Sigmoid colon (tissue), 7 donors: ENCODE measurements around the gene PLXNA4. TPM values are rescaled to one million over a fixed set of nuclear protein-coding genes. Genes with fewer than 3 reads are reported as not detected.

ENCODE experiments used
- DNase-seq: peaks from one replicate; pipeline ENCODE4 v3.0.0-alpha.2; 2019
- H3K27ac ChIP-seq, 4 donors: fragments of 200-600 bp; sonication (generic); one replicate each; pipeline ENCODE4 v1.5.1; 2016 to 2019; ENCODE audit warnings: mild to moderate bottlenecking in 1 of 4
- H3K27me3 ChIP-seq, 3 donors: fragments of 200-600 bp; sonication (generic); one replicate each; pipeline ENCODE4 v1.5.1; 2019; ENCODE audit warnings: mild to moderate bottlenecking in 1 of 3
- H3K36me3 ChIP-seq, 4 donors: fragments of 200-600 bp; sonication (generic); one replicate each; pipeline ENCODE4 v1.5.1; 2016 to 2019
- H3K4me1 ChIP-seq, 4 donors: fragments of 200-600 bp; sonication (generic); one replicate each; pipeline ENCODE4 v1.5.1; 2017 to 2019
- H3K4me3 ChIP-seq, 4 donors: fragments of 200-600 bp; sonication (generic); one replicate each; pipeline ENCODE4 v1.5.1; 2017 to 2019; ENCODE audit warnings: mild to moderate bottlenecking in 2 of 4, moderate library complexity in 1 of 4
- H3K9me3 ChIP-seq, 4 donors: fragments of 200-600 bp in 3 of 4; sonication (generic) in 3 of 4; one replicate each; pipeline versions ENCODE4 v1.5.1 to v1.6.1; 2013 to 2019
- CTCF ChIP-seq, 4 experiments: fragments of 450-650 bp in 3 of 4; fragments of 200-600 bp in 1 of 4; IDR thresholded peaks; one replicate each; pipeline ENCODE4 v1.5.1; 2016 to 2019; ENCODE audit warnings: antibody characterized with exemption in 4 of 4, mild to moderate bottlenecking in 3 of 4, moderate library complexity in 2 of 4
- EP300 ChIP-seq, 4 donors: sonication (generic); formaldehyde crosslinking; IDR thresholded peaks; one replicate each; pipeline ENCODE4 v1.6.1; 2017; ENCODE audit warnings: antibody characterized with exemption in 4 of 4
- POLR2A ChIP-seq, 2 donors: fragments of 450-650 bp; IDR thresholded peaks; one replicate each; pipeline ENCODE4 v1.6.1; 2016; ENCODE audit warnings: antibody characterized with exemption in 2 of 2, mild to moderate bottlenecking in 2 of 2, moderate library complexity in 2 of 2
- POLR2AphosphoS5 ChIP-seq, 4 donors: sonication (generic); formaldehyde crosslinking; IDR thresholded peaks; one replicate each; pipeline ENCODE4 v1.6.1; 2017; ENCODE audit warnings: antibody characterized with exemption in 4 of 4
- WGBS, 2 donors: extraction: QIAGEN DNeasy Blood & Tissue Kit; methylation state at CpG; one replicate each; pipeline ENCODE4 v1.1.7; 2013; 5-methylcytosine and 5-hydroxymethylcytosine counted together
- intact Hi-C: fragments of 100-400 bp; cut with DNase I; formaldehyde crosslinking; loops from one replicate; pipeline ENCODE4 v1.15.1; 2023
- polyA plus RNA-seq, 3 donors: library from polyadenylated mRNA; stranded (reverse); fragments of 200-250 nt; gene quantifications; one replicate each; pipeline ENCODE4 v1.2.3, GENCODE V29; 2013
- total RNA-seq, 4 donors: library from RNA; depleted of rRNA; stranded (reverse); fragments of >200 nt; gene quantifications; one replicate each; pipeline ENCODE4 v1.1.0, GENCODE V29; 2016
- donor health status: healthy with polysubstance abuse.
- donor health status: Bipolar disorder and iron deficiency.
- donor health status: healthy.

Gene PLXNA4
- total and polyA plus RNA-seq, 7 donors = under 0.01 to 10.5 (median 3.7) TPM; not detected in 1

- Histone ChIP-seq H3K4me3 (no peak overlapping the region), H3K27me3 (no peaks in the 10 kb centered on the region), H3K27ac (no peak overlapping the region), H3K9me3 (no peaks in the 10 kb centered on the region), H3K4me1 (peaks cover 0 to 15% (median 15%) of the 10 kb centered on the region in 4 donors), H3K36me3 (no peaks in the 10 kb centered on the region)
- intact Hi-C loops = loop anchor here (5.0 kb wide), 1 partner anchor 35 kb away; no protein-coding TSS in a partner anchor
- WGBS, 2 donors = 92 to 93% methylated on average over 3 of the region's 3 CpGs
- DNase-seq = no peak
- no peak for TF ChIP-seq POLR2AphosphoS5 (IDR thresholded peaks at IDR 0.05)
- no peak for TF ChIP-seq EP300 (IDR thresholded peaks at IDR 0.05)
- TF ChIP-seq POLR2A (IDR thresholded peaks at IDR 0.05) = no peak
- no peak for TF ChIP-seq CTCF (IDR thresholded peaks at IDR 0.05)
Observed at GRCh38 chr7:132371948-132372347, 204.3 kb downstream of the PLXNA4 start.

GRCh38 chr7:132368246-132368900 lies 207.9 kb downstream of the PLXNA4 start:
- no peaks in the 10 kb centered on the region for H3K4me1 ChIP-seq
- no peaks in the 10 kb centered on the region for H3K36me3 ChIP-seq
- DNase-seq = no peak
- TF ChIP-seq CTCF (IDR thresholded peaks at IDR 0.05) (no peak), EP300 (IDR thresholded peaks at IDR 0.05) (no peak), POLR2AphosphoS5 (IDR thresholded peaks at IDR 0.05) (no peak), POLR2A (IDR thresholded peaks at IDR 0.05) (no peak)
- H3K27ac ChIP-seq = no peak overlapping the region
- 22 to 68% methylated on average over 11 of the region's 11 CpGs for WGBS, 2 donors
- H3K4me3 ChIP-seq = no peak overlapping the region
- intact Hi-C loops = no loop called here
- H3K27me3 ChIP-seq = no peaks in the 10 kb centered on the region
- H3K9me3 ChIP-seq = no peaks in the 10 kb centered on the region

- 67 to 89% methylated on average over 9 of the region's 9 CpGs for WGBS, 2 donors
- Histone ChIP-seq H3K4me1 (no peaks in the 10 kb centered on the region), H3K27me3 (no peaks in the 10 kb centered on the region), H3K36me3 (no peaks in the 10 kb centered on the region), H3K9me3 (no peaks in the 10 kb centered on the region), H3K27ac (no peak overlapping the region), H3K4me3 (no peak overlapping the region)
- no peak for DNase-seq
- TF ChIP-seq CTCF (IDR thresholded peaks at IDR 0.05) (no peak), POLR2AphosphoS5 (IDR thresholded peaks at IDR 0.05) (no peak)
- intact Hi-C loops = no loop called here
Observed at GRCh38 chr7:132367795-132368194, 208.5 kb downstream of the PLXNA4 start.

GRCh38 chr7:132367004-132367403 lies 209.3 kb downstream of the PLXNA4 start:
- 95 to 98% methylated on average over 1 of the region's 1 CpG for WGBS, 2 donors

More at GRCh38 chr7:132367004-132367403, 209.3 kb downstream of the PLXNA4 start:
- Histone ChIP-seq H3K9me3 (no peaks in the 10 kb centered on the region), H3K4me1 (no peaks in the 10 kb centered on the region), H3K36me3 (no peaks in the 10 kb centered on the region), H3K27me3 (no peaks in the 10 kb centered on the region), H3K4me3 (no peak overlapping the region), H3K27ac (no peak overlapping the region)
- TF ChIP-seq POLR2AphosphoS5 (IDR thresholded peaks at IDR 0.05) (no peak), CTCF (IDR thresholded peaks at IDR 0.05) (no peak), POLR2A (IDR thresholded peaks at IDR 0.05) (no peak), EP300 (IDR thresholded peaks at IDR 0.05) (no peak)
- intact Hi-C loops = no loop called here
- DNase-seq = no peak
